Stimulated activated CD4-positive, alpha-beta T cell treated with anti-CD3 and anti-CD28 coated beads, Interleukin-15, amount 100 ng/mL, for 1 hour (primary cell): ENCODE data around the gene NRIP2.
A peak's percentile ranks its signal among the peaks of the same experiment; 100 is the strongest.
"Not testable (repeated sequence)": the region's sequence is repeated elsewhere in the genome, so short reads cannot be mapped to it uniquely, and the experiment has no call there.

Experiments
- DNase-seq, 2 donors: peaks; one replicate each; pipeline ENCODE4 v3.0.0-alpha.2; 2020; ENCODE audit warnings: low read depth in 1 of 2, low spot score in 1 of 2

NRIP2 gene, protein sequence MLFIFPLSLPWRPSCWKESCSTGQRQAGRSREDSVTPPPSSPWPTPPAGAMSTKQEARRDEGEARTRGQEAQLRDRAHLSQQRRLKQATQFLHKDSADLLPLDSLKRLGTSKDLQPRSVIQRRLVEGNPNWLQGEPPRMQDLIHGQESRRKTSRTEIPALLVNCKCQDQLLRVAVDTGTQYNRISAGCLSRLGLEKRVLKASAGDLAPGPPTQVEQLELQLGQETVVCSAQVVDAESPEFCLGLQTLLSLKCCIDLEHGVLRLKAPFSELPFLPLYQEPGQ

DNA sequence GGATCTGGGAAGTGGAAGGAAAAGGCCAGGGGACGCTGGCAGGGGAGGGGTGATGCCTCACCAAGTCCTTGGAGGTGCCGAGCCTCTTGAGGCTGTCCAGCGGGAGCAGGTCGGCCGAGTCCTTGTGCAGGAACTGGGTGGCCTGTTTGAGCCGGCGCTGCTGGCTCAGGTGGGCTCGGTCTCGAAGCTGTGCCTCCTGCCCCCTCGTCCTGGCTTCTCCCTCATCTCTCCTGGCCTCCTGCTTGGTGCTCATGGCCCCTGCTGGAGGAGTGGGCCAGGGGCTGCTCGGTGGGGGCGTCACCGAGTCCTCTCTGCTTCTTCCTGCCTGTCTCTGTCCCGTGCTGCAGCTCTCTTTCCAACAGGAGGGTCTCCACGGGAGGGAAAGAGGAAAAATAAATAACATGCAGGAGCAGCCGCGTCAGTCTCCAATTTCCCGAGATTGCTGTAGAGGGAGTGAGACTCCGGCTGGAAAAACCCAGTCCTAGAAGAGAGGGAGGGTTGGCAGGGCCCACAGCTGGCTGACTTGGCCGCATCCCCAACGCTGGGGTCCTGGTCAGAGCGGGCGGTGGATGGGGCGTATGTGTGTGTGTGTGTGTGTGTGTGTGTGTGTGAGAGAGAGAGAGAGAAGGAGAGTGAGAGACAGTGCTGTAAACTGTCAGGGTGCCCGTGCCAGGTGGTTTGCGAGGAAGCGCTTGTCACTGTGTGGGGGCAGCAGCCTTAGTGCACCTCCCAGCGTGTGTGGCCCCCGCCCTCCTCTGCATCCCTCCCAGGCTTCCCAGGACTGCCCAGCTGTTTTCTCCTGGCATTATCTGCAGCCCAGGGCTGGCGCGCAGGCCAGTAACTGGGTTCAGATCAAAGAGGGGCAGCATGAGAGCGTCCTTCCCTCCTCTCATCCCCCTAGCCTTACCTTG is at the start of gene NRIP2:
Gene NRIP2 (minus strand): TSS at position 455 of the 911 bp plus-strand sequence. CDS start 52 bp downstream, at position 403.
- DNase-seq, result no peak

DNA sequence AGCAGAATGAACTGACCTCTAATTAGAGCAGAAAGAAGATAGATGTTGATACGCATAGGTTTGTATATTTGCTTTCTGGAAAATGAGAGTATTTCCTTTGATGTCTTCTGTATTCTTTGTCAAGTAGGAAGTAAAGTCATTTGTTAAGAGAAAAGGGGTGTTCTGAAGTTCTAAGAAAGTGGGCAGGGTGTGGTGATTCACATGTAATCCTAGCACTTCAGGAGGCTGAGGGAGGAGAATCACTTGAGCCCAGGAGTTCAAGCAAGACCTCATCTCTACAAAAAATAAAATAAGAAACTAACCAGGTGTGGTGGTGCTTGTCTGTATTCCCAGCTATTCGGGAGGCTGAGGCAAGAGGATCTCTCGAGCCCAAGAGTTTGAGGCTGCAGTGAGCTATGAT is 45.0 kb upstream of the NRIP2 start:
- no peak for DNase-seq

DNA sequence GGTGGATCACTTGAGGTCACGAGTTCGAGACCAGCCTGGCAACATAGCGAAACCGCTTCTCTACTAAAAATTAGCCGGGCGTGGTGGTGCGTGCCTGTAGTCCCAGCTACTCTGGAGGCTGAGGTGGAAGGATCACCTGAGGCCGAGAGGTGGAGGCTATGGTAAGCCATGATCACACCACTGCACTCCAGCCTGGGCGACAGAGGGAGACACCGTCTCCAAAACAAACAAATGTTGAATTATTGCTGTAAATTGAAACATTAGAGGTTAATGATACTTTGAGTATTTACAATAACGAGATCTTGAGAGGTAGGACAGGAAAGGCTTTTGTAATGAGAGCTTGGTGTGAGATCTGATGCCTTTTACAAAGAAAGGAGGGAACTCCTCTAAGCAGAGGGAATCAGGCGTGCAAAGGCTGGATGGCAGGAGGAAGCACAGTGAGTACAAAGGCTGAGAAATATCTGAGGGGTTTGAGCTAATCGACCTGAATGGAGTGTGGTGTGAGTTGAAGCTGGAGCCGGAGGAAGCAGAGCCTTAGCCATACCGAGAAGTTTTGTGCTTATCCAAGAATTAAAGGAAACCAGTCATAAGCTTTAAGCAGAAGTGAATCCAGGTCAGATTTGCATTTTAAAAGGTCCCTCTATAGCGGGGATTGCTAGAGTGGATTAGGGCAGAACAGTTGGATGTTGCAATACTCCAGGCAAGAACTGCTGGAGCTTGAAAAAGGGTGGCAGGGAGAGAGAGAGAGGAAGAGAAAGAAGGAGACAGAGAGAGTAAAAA is 43.3 kb upstream of the NRIP2 start:
- DNase-seq, result no peak

DNA sequence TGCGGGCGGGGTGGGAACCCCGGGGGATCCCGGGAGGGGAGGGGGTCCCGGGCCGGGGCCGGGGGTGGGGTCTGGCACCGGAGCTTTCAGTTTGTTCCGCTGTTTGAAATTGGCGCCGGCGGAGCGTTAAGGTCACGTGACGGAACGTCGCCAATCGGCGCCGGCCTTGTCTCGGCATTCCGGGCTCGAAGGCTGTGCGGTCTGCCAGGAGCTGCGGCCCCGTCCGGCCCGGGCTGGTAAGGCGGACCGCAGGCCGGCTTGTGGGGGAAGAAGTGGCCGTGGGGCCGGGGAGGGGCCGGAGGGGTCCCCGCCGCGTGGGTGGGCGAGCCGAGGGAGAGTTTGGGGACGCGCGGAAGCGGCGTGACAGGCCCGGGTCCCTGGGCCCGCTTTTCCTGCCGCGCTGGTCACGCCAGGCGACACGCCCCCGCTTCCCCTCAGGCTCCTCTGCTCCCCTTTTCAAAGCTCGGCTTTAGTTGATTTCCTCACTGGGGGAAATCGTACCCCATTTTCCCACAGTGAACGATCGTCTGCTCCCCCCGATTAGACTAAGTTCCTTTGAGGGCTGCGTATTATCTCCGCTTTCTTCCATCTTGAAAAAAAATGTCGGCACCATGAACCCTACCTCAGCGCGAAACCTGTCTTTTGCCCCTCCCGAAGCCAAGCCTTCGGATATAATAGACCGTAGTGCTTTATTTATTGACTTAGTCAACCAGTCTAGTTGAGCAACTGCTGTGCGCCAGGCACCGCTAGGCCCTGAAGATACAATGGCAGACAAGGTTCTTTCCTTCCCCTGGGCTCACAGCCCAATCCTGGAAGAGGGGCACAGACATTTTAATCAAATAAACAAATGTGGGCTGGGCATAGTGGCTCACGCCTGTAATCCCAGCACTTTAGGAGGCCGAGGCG is 42.5 kb upstream of the NRIP2 start, which contains the start of the genes FOXM1 and RHNO1:
Gene FOXM1 (minus strand): TSS at position 128 of the 906 bp plus-strand sequence. CDS start 2,696 bp downstream, outside the sequence.
Gene RHNO1 (plus strand): TSS at position 177 of the 906 bp plus-strand sequence. CDS start 8,144 bp downstream, outside the sequence.
- DNase-seq, result peak; percentile 75 to 76

DNA sequence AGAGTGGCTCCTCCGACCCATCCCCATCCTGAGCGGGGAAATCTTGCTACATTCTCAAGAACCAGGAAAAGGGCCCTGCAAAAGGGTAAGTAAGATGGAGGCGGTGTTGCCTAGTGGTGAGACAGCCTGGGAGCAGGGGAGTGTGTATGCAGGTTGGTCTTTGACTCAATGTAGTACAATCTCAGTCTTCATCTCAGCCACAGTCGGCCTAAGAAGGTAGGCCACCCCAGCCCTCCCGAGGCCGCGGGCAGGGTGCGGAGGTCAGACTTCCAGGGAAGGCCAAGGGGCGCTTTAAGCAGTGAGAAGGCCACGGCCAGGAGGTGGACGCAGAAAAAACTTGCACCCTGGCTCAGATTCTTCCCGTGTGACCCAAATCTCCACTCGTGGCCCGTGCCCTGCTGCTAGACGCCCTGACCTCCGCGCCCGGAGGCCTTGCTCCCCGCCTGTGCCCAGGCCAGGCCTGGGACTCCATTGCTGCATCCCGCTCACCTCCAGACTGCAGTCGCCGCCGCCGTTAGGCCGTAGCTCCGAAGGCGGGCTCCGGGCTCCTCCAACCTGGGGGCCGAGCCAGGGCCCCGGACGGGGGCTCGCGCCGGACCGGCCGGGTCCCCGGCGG is 41.7 kb upstream of the NRIP2 start:
- DNase-seq, result no peak

DNA sequence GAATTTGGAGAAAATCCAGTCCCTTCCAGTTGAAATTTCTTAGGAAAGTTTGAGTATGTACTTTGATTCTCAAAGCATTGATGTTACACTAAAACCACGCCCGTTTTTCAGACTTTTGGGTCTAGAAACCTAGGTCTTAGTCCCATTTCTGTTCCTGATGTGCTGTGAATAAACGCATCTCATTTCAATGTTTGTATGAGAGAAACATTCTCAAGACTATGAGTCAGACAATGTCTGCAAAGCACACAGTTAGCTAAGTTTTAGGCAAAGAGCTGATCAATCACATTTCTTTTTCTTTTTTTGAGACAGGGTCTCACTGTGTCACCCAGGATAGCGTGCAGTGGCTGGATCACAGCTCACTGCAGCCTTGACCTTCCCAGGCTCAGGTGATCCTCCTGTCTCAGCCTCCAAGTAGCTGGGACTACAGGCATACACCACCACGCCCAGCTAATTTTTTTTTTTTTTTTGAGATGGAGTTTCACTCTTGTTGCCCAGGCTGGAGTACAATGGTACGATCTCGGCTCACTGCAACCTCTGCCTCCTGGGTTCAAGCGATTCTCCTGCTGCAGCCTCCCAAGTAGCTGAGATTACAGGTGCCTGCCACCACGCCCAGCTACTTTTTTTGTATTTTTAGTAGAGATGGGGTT is 34.3 kb upstream of the NRIP2 start:
- not testable (repeated sequence) for DNase-seq

DNA sequence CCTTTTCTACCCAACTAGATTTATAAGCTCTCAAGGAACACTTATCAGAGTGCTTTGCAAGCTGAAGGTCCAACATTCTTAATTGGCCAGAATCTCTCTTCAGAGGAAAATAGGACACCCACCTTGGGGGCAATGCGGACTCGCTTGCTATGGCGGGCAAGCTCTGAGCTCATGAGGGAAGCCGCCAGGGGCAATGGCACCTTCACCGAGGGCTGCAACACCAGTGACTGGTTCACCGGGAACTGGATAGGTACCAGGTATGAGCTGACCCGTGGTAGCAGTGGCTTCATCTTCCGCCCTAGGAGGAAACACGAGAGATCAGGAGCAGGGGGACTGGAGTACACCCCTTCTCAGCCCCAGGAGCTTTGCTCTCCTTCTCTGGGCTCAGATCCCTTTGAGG is 29.4 kb upstream of the NRIP2 start:
- no peak for DNase-seq

DNA sequence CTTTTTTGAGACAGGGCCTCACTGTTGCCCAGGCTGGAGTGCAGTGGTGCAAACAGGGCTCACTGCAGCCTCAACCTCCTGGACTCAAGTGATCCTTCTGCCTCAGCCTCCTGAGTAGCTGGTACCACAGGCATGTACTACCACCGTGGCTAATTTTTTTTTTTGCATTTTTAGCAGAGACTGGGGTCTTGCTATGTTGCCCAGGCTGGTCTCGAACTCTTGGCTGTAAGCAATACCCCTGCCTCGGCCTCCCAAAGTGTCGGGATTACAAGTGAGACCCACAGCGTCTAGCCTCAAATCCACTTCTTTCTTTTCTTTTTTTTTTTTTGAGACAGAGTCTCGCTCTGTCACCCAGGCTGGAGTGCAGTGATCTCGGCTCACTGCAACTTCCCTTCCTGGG is 28.6 kb upstream of the NRIP2 start:
- DNase-seq, result not testable (repeated sequence)

DNA sequence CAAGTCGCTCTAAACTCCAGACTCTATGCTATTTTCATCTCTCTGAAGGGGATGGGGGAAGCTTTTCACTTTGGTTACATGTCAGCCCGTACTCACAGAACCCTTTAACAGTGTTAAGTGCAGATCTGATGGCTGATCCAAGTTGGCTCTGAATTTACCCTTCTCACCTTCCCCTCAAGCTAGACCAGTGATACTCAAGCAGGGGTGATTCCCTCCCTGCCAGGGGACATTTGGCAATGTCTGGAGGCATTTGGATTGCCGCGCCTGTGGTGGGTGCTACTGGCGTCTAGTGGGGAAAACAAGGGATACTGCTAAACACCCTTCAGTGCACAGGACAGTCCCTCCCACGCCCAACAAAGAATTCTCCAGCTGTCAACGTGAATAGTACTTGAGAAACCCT is 28.0 kb upstream of the NRIP2 start:
- DNase-seq, result no peak

DNA sequence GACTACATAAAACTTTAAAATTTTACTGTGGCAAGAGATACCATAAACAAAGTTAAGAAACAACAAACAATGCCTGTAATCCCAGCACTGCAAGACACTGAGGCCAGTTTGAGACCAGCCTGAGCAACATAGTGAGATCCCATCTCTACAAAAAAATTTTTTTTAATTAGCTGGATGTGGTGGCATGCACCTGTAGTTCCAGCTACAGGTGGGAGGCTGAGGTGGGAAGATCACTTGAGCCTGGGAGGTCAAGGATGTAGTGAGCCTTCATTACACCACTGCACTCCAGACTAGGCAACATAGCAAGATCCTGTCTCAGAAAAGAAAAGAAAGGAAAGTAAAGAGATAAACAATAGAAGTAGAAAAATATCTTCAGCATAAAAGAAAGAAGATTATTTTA is 25.3 kb upstream of the NRIP2 start:
- DNase-seq, result no peak

DNA sequence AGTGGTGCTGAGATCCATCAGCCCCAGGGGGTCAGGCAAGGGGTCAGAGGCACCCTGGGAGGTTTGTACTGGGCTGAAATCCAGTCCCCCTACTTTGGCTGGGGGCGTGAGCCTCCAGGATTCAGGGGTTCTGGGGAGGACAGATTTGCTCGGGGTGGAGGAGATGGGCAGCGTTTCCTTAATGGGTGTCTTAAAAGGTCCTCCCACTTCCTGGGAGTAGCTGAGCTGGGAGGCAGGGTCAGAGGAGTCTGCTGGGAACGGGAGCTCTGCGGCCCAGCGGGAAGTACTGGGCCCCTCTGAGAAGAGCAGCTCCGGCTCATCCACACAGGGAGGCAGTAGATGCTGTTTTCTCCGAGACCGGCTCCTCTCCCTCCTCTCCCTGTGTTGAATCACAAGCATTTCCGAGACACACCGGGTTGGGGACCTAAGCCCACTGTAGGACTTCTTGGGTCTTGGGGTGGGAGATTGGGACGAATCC is 24.1 kb upstream of the NRIP2 start:
- no peak for DNase-seq

DNA sequence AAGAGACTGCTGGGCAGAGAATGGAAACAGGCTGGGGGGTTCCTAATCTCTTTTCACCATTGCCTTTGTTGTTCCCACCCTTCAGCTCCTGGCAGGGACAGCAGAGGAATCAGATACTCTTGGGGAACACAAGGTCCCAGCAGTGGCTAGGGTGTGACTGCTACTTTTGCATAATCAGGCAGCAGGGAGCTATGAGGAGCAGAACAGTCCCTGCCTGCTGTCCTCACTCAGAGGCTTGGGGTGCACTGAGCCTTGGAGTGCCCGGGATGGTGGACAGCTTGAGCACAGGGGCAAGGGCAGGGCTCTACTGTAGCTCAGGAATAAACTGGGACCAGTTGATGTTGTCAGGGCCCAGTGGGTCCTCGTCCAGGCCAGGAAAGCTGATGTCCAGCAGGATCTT is 23.5 kb upstream of the NRIP2 start:
- DNase-seq, result no peak

DNA sequence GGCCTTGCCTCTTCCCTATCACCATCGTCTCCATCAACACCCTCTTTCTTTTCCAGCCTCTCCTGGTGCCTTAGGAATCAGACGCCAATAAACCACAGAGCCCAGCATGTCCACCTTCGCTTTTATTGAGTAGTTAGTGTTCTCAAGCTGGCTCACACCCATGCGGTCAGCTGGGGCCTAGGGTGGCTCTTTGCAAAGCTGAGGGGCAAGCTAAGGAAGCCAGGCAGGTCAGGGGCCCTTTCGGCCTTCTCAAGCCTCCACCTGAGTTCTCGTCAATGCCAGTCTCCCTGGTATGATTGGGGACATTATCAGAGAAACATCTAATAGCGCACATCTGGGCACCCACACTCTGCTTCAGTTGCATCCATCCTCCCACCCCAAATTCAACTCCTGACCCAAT is 22.7 kb upstream of the NRIP2 start:
- no peak for DNase-seq

DNA sequence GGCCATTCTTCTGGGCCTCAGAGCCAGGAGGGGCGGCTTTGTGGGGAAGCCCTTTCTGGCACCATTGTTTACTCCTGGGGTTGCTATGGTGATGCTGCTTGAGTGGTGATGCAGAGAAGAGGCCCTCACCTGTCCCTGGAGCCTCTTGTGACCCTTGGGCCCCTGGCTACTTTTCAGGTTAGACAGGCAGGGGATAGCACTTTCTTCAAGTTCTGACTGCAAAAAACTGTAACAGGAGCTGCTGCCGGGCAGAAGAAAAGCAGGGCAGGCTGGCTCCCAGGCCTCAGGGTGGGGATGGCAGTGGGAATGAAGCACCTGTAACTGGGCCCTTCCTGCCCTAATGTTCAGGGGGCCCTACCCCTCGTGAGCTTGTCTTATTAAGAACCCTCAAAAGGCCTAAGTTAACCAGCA is 22.2 kb upstream of the NRIP2 start, which contains the start of gene TEX52:
Gene TEX52 (minus strand): TSS at position 19 of the 411 bp plus-strand sequence. CDS start 13 bp downstream, at position 6.
- DNase-seq, result no peak

DNA sequence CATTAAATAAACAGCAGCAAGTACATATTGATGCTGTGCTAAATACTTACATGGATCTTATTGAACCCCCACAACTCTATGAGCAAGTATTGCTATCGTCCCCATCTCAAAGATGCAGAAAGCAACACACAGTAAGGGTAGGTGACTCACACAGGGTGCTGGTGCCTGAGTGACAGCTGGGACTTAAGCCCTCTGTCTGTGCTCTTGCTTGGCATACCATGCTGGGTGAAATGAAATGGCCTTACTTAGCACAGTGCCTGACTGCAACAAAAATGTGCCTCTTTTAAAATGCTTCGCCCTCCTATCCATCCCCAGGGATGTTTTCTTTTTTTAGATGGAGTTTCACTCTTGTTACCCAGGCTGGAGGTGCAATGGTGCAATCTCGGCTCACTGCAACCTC is 21.2 kb upstream of the NRIP2 start:
- DNase-seq, result no peak

DNA sequence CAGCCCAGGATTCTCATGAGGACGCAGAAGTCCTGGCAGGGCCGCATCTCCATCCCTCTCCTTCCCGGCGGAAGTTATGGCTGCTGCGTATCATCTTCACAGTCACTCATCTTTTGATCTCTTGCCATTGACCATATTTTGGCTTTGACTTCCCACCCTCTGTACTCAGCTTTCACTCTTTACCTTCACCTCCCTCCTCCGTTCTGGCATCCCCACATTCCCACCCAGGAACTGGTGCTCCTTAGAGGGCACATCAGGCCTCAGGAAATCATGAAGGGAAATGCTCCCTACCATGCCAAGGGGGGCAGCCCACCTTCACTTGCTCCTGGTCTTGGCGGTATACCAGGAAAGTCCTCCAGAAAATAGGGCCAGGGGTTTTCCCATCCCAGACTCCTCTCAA is 20.7 kb upstream of the NRIP2 start:
- no peak for DNase-seq

DNA sequence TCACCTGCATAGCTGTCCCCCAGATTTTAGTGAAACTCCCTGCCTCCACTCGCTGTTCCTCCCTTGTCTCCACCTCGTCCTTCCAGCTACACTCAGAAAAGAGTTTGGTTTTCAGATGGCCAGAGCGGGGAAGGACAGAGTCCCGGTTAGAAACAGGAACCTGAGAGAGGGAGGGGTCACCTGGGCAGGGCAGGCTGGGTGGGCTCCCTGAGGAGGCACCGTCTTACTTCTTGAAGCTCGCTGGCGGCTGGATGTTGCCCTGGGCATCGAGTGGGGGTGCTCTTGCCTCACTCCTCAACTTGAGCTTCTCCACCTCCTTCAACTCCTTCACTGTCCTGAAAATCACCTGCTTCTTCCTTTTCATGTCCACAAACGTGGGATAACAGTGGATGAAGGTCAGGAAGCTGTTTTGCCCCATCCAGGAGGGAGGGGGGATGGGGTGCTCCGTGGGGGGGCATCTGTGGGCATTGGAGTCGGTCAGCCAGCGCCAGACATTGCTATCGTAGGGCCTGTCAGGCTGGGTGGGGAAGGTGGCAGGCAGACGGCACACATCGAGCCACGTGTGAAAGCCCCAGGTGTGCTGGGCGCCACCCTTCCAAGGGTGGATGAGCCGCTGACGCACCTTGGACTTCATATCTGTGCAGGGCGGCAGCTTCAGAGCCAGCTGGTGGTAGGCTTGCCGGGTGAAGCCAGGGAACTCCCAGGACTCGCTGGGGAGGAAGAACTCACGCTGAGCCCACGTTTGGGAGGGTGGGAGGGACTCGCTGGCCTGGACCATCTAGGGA is 20.0 kb upstream of the NRIP2 start:
- DNase-seq, result no peak

DNA sequence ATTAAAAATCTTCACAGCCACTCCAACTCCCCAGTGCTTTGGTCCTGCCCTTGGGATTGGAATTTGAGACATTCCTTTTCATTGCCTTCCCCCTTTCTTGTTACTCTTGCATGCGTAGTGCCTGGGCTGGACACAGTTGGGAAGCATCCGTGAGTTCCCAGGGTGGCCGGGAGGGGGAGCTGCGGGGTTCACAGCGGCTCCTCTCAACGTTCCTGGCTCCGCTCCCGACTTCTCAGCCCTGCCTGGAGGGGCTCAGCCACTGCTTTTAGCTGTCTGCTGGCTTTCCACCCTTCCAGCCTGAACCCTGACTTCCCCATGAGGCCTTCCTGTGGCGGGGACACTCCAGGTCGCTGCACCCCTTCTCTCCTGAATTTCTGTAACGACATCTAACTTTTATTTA is 18.8 kb upstream of the NRIP2 start:
- peak in 1 of 2 donors; percentile 37 for DNase-seq
